Measurements from ENCODE around the gene MR1.

The MR1 gene

DNA sequence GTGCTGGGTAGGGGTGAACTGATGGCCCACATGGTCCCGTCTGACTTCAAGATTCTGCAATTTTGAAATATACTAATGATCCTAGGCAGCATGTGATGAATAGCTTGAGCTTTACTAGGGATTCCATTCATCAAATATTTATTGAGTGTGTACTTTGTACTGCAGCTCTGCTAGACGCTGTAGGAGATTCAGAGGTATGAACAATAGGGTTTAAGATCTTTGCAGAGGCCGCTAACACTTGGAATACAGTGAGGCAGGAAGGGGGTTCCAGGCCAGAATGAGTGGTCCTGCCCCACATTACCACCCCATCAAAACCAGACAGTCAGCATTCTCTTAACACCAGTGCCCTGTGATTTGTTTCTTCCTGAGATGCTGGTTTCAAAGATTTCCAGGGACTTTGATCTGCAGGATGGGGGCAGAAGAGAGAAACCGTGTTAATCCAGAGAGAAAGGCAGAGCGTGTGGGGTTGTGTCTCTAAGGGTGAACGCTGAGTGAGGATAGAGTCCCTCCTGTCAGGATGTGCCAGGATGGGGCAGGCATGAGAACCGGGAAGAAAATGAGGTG is 74.6 kb downstream of the MR1 start:
- no peak for DNase-seq (ENCODE audit: low spot score)

DNA sequence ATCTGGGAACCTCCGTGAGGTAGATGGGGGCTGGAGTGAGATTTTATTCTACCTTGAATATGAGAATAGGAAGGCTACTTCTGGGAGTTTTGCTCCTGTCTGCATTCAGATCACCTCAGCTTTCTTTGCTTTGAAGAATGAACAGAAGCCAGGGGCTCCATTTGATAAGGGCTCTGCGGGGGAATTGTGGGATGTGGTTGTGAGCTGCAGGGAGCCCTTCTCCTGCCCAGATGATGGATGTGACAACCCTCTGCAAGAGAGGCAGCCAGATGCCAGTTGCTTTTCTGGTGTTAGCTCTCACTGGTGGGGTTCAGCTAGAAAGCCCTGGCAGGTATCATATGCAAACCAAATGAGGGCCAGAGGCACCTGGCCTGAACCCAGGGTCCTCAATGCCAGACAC is 76.2 kb downstream of the MR1 start:
- DNase-seq (ENCODE audit: low spot score): no peak
